CD4-positive, alpha-beta T cell treated with Interleukin-17A for 1 hour (primary cell): Measurements from ENCODE around the gene FAM161B.
"Not testable (repeated sequence)": the region's sequence is repeated elsewhere in the genome, so short reads cannot be mapped to it uniquely, and the experiment has no call there.

Source experiments
- DNase-seq: peaks from one replicate; pipeline ENCODE4 v3.0.0-alpha.2; 2020

FAM161B gene

DNA sequence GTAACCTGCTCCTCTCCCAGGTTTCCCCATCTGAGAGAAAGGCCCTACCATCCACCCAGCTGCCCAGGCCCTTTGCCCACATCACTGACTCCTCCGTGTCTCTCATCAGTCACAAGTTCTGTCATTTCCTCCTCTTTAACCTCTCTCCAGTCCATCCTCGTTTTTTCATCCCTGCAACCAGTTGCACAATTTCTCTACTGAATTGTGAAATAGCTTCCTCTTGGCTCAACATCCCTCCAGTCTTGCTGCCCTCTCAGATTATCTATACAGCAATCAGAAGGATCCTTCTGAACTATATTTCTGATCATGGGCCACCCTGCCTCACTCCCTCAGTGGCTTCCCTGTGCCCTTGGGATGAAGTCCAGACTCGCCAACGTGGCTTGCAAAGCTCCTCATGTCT, 6.8 kb downstream of the FAM161B start:
- DNase-seq = no peak

DNA sequence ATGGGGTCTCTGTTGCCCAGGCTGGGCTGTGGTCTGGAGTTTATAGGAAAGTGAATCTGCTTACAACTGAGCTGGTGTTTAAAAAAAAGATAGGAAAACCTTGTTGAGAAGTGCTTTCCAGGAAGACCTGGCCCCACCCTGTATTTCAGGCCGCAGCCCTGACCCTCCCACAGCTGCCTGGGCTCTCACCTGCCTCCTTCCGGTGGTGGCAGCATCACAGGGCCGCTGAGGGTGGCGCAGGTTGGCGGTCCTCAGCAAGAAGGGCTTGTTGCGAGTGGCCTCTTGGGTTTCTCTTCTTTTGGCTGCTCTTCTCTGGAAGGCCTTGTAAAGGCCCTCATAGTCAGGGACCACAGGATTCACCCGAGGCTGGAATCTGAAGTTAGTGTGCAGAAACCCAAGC, 7.7 kb downstream of the FAM161B start:
- no peak for DNase-seq

DNA sequence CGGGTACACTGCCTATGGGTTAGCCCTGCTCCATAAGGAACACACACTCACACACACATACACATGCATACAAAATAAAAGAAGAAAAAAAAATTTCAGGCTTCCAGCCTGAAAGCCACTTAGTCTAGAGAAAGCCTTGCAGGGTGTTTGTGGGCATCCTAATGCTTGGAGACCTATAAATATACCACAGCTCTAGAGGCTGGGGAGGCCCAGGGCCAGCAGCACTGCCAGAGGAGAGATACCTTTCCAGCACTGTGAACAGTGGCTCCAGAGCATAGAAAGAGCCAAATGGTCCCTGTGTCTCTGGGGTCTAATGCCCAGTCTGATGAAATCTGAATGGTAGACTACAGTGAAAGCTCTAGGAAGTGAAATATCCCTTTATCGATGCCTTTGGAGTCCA, 12.9 kb downstream of the FAM161B start:
- DNase-seq = no peak

DNA sequence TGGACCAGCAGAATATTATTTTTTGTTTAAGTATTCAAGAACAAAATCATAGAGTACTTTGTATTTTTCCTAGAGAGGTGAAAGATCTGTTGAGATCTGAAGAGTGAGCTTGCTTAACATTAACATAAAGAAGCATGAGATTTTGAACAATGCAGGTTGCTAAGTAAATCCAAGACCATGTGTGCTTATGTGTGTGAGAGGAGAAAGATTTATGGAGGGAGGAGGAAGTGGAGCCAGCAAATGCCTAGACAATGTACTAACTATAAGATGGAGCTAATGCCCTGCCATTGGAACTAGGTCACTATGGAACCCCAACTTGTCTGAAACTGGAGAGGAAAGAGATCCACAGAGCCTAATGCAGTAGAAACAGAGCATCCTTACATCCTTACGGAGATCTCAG, 13.3 kb downstream of the FAM161B start:
- DNase-seq = no peak

DNA sequence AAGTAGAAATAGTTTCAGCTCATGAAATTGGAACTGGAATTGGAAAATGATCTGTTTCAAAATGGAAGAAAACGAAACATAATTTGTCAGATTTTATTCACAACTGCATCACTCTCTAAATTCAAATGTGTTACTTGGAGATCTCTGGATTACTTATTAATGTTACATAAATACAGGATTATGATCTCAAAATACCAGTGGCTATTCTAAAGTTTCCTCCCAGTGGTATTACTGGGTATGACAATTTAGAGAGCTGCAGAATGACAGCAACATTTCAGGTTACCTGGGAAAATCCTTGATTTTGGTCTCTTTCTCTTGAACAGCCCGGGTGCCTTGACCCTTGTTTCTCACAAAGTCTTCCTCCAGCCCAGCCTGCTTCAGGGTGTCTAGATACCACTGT, 14.2 kb downstream of the FAM161B start:
- peak; percentile 4 for DNase-seq

DNA sequence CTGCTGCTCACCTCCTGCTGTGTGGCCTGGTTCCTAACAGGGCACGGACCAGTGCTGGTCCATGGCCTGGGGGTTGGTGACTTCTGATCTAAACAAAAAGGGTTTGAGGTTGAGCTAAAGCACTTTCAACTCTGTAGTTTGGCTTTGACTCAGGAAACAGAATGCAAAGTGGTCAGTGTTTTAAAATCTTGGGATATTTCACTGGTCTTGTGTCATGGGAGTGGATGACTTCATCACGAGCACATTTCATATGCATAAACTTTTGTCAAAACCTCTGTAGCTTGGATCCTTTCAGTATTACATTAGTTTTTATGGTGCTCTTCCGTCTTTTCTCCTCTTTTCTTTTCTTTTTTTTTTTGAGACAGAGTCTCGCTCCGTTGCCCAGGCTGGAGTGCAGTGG, 25.6 kb downstream of the FAM161B start:
- DNase-seq = no peak

DNA sequence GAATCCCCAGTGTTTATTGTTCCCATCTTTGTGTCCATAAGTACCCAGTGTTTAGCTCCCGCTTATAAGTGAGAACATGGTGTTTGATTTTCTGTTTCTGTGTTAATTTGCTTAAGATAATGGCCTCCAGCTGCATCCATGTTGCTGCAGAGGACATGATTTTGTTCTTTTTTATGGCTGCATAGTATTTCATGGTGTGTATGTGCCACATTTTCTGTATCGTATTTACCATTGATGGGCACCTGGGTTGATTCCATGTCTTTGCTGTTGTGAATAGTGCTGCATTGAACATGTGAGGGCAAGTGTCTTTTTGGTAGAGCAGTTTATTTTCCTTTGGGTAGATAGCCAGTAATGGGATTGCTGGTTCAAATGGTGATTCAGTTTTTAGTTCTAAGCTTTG, 30.4 kb downstream of the FAM161B start:
- DNase-seq = not testable (repeated sequence)

DNA sequence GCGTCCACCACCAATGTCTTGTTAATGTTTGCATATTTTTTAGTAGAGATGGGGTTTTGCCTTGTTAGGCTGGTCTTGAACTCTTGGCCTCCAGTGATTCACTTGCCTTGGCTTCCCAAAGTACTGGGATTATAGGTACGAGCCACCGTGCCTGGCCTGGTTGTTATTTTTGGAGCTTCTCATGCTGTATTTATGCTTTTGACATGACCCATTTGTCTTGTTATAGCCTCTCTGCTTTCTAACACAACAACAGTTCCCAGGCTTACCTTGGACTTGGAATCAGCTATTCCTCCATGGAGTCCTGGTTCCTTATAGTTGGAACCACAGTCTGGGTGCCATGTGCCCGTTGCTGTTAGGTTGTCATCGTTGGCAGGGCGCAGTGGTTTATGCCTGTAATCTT, 33.6 kb downstream of the FAM161B start:
- DNase-seq = no peak

DNA sequence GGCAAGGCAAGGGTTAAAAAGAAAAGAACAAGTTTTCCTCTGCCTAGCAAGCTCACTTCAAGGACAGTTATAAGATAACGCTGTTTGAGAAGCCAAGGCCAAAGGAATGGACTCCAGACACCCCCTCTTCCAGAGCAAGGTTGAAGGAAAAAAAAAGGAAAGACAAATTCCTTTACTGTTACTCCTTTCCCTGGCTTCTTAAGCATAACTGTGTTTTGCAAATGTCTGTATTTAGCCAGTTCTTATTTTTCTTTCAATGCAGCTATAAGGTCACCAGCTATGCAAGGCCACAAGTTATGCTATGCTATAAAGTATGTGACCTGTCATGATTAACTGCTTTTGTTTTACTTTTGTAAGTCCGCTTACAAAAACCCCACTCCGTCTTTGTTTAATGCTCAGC, 36.6 kb downstream of the FAM161B start:
- no peak for DNase-seq

DNA sequence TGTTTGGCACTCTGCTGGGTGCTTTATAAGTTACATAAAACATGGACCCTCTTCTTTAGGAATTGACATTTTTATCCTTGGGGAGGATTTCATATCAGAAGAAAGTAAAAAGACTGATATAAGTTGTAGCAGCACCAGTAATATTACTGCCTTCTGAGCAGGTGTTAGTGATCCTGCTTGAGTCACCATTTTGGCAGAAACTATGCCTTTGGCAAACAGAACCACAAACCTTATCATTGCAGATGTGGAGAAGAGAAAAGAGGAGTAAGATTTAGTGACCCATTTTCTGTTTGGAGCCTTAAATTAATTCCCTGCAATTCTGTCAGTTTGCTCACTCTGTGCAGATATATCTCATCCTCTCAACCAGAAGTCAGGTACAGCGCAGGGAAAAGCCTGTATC, 40.2 kb downstream of the FAM161B start:
- DNase-seq = no peak

DNA sequence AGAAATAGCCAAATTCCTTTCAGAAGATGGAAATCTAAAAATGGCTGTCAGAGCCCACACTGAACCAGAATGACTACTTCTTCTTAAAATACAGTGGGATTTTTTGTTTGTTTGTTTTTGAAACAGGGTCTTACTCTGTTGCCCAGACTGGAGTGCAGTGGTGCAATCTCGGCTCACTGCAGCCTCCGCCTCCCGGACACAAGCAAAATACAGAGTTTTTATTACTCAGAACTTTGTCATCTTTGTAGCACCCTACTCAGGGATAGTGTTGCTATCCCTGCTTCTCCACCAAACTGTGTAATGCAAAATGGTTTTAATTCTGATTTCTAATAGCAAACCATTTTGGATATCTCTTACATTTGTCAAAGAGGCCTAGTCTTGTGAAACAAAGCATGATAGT, 46.9 kb downstream of the FAM161B start:
- no peak for DNase-seq

DNA sequence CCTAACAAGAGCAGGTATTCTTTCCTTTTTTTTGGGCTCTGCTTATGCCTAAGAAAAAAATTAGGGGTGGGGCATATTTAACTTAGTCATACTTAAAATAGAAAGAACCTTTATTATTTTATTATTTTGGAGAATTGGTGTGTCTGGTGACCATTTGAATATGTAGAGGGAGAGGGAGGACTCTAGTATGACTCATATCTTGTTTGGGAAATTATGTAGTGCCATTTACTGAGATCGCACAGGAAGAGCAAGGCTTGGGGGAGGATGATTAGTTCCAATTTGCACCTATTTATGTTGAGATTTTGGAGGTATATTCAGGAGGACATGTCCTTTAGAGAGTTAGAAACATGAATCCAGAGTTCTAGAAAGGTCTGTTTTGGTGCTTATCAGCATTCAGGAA, 53.4 kb downstream of the FAM161B start:
- no peak for DNase-seq

DNA sequence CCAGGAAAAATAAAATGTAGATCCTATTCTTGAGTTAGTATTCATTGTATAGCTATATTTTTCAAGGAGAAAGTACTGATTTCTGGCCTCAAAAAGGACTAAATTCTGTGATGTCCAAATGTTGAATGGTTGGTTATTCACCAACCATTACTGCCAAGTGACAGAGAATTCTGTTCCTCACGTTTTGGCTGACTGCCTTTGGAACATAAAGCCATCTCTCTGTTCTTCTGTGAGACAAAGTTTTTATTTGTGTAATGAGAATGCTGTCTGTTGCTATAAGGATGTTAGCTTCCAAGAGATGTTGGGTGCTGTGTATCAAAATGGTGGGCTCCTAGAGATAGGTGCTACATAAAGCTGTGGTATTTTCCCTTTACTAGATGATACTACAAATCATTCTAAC, 54.0 kb downstream of the FAM161B start:
- no peak for DNase-seq

DNA sequence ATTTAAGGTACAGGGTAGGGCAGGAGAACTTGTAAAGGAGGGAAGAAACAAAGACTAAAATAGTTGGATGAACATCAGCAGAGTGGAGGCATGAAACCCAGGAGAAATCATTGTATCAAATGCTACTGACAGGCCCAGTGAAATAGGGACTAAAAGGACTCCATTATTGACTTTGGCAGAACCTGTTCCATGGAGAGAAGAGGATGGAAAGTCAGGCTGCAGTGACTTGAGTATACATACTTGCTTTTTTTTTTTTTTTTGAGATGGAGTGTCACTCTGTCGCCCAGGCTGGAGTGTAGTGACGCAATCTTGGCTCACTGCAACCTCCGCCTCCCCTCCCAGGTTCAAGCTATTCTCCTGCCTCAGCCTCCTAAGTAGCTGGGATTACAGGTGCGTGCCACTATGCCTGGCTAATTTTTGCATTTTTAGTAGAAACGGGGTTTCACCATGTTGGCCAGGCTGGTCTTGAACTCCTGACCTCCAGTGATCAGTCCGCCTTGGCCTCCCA, 55.7 kb downstream of the FAM161B start:
- DNase-seq = not testable (repeated sequence)

DNA sequence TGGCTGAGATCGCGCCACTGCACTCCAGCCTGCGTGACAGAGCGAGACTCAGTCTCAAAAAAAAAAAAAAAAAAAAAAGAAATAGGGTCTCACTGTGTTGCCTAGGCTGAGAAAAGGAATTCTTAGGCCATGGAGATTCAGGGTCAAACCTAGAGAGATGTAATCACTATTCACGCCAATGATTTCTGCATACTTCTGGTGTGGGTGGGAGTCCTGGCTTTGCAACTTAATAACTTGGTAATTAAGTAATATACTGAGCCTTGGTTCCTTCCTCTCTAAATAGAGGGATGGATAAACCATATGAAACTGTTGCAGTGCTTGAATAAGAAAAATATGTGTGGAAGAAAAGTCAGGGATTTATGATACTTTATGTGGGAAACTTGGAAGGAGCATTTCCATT, 60.5 kb downstream of the FAM161B start:
- DNase-seq = no peak

DNA sequence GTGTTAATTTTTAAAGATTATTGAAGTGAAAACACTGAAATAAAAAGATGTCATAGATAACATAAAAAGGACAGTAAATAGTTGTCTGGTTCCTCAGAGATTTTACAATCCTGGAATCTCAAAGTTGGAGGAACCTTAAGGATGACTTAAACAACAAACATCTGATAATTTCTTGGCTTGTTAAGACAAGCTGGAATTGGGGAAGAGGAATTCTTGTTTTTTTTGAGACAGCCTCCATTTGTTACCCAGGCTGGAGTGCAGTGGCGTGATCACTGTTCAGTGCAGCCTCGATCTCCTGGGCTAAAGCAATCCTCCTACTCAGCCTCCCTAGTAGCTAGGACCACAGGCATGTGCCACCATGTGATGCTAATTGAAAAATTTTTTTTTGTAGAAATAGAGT, 60.9 kb downstream of the FAM161B start:
- DNase-seq = no peak

DNA sequence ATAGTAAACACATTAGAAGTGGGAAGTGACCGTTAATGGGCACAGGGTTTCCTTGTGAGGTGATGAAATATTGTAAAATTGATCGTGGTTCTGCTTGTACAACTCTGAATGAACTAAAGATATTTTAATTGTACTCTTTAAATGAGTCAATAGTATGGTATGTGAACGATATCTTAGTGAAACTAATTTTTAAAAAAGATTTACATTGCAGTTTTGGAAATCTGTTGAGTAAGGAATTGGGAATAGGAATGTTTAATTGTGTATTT, 61.5 kb downstream of the FAM161B start:
- no peak for DNase-seq

DNA sequence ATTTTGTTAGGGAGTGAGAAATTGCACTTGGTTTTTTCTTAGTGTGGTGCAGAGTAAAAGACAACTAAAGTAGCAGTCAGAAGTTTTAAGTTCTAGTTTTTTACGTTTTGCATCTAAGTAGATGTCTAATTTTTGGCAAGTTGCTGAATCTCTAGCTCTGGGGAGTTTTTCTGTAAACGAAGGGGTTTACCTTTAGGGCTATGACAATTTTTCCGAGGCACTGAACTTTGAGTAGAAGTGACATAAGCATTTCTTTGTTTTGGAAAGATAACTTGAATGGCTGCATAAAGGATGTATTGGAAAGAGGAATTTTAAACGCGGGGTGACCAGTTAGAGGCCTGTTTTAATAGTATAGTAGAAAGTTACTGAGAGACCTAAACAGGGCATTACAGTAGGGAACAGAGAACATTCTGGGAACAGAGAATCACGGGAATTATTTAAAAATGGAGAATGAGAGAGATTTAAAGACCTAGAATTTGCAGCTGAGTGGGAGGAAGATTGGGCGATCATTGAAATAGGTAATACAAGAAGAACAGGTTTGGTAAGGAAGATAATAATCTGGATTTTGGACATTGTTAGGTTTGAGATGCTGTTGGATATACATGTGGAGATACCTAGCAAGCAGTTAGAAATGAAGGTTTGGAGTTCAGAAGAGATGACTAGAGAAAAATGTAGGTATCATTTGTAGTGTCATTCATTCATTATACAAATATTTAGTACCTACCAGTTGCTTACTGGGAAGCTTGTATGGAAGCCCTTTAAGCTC, 62.0 kb downstream of the FAM161B start:
- peak; percentile 20 for DNase-seq

DNA sequence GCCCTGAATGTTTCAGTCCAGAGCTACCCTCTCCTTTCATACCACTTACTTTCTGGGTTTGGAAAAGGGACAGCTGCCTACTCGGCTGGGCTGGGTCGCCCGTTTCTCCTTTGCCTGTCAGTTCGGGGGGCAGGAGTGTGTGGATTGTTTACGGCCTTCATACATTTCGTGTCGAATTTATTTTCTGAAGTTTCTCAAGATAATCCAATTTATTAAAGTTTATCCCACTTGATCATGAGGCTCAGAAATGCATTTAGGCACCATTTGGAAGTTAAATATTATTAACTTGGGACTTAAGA, 62.6 kb downstream of the FAM161B start:
- DNase-seq = no peak

DNA sequence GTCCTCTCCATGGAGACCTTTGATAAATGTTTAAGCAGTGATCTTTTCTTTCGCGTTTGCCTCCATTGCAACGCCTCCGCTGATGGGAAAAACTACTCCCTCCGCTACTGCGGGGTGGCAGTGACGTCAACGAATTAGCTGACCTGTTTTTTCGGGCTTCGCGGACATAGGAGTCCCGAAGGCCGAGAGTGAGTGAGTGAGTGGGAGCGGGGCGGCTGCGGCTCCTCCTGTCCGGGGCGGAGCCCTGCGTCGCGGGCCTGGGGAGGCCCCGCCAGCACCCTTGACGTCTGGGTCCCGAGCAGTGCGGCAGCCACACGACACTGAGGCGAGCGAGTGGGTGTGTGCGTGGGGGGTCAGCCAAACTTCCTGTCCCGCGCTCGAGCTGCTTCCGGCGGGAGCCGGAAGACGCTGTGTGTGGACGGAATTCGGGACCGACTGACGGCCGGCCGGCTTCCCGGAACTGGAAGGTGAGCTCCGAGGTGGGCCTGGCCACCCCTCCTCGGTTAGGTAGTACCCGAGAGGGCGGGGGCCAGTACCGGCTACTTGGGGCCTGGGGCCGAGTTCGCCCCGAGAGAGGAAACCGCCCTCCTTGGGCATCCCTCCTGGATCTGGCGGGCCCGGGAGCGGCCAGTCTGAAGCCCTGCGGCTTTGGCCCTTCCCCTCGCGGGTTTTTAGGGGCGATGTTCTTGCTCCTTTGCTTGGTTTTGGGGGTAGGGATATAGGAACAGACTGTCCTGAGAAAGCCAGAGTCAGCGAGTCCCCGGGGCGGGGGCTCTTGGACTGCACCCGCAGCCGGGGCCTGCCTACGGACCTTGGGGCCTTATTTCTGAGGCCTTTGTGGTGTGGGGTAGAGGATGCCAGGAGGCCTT, 63.2 kb downstream of the FAM161B start, which contains the start of gene ZNF410:
ZNF410 (plus strand) TSS at position 411 of the 869 bp plus-strand sequence. CDS start 5,317 bp downstream, outside the sequence.
- DNase-seq = peak; percentile 92

DNA sequence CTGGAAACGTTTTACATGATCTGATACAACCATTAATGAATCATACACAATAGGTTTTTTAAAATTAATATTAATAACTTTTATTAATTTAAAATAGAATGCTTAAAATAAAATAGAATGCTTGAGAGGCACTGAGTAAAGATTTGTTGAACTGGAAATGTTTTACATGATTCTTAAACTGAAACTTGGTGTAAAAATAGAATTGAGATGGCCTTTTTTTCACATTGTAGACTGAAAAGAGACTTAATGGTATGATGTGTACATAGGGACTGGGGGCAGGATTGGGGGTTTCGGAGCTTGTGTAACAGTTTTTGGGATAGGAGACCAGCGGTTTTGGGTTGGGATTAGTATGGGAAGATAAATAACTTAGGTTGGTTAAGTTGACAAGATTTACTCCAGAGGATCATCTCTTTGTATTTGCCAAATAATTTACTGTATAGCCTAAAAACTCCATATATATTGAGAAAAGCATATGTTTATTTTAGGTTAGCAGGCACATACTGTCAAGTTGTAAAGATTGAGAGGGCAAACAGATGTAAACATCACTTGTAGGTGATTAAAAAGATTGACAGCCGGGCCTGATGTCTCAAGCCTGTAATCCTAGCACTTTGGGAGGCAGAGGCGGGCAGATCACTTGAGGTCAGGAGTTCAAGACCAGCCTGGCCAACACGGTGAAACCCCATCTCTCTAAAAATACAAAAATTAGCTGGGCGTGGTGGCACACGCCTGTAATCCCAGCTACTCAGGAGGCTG, 65.3 kb downstream of the FAM161B start:
- no peak for DNase-seq
